HG03571 (cell line): ENCODE results near the gene NDUFB3.
A peak's percentile ranks its signal among the peaks of the same experiment; 100 is the strongest.
"Not testable (repeated sequence)": the region's sequence is repeated elsewhere in the genome, so short reads cannot be mapped to it uniquely, and the experiment has no call there.

Experiments
- ATAC-seq: cut with Tn5 transposase; IDR thresholded peaks from one replicate; pipeline ENCODE4 v1.9.1; 2021; ENCODE audit not compliant: unreplicated experiment

NDUFB3 gene

DNA sequence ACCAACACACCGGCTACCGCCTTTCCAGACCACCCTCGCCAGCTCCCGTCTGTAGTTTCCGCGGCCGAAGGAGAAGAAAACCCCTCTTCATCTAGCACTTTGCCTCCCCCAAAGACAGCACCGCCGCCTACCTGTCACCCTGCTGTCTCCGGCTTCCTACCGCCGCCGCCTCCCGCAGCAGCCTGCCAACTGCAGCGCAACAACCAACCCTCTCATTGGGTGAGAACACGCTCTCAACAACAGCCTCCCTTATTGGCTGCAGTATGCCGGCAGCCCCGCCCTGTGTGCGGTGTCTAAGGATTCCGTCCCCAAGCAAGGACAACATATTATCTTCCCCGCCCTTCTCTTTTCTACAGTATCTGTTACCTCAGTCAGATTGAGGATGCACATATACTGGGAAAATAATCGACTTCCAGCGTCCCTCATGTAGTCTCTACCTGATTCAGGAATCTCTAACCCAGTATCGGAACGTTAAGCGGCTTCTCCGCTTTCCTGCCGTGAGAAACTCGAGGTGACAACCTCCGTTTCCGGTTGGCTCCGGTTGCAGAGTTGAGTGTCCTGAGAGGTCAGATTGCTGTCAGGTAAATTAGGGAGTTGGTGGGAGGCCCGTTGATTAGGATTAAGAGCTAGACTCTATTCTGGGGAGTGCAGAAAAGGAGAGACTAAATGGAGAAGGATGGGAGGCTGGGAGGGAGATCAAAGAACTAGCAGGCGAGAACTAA is at the start of gene NDUFB3, which contains the start of gene HYCC2:
Gene NDUFB3 (plus strand): TSS at position 523 of the 722 bp plus-strand sequence. CDS start 6,882 bp downstream, outside the sequence.
Gene HYCC2 (minus strand): TSS at position 193 of the 722 bp plus-strand sequence. CDS start 47,662 bp downstream, outside the sequence.
- peak; percentile 94 for ATAC-seq

DNA sequence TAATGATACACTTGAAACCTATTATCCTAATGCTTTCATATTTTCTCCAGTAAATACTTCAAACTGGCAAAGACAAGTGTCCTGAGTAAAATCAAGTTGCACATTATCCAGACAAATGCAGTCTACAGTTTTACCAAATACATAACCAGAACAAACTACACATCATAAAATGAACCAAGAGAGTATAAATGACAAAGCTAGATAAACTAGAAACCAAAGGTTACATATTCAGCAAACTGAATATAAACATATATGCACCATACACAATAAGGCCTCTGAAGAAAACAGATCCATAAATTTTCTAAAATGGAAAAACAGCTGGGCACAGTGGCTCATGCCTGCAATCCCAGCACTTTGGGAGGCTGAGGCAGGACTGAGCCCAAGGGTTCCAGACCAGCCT is 47.3 kb upstream of the NDUFB3 start:
- ATAC-seq: no peak

DNA sequence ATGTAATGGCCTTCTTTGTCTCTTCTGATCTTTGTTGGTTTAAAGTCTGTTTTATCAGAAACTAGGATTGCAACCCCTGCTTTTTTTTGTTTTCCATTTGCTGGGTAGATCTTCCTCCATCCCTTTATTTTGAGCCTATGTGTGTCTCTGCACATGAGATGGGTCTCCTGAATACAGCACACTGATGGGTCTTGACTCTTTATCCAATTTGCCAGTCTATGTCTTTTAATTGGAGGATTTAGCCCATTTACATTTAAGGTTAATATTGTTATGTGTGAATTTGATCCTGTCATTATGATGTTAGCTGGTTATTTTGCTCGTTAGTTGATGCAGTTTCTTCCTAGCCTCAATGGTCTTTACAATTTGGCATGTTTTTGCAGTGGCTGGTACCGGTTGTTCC is 37.4 kb upstream of the NDUFB3 start:
- not testable (repeated sequence) for ATAC-seq

DNA sequence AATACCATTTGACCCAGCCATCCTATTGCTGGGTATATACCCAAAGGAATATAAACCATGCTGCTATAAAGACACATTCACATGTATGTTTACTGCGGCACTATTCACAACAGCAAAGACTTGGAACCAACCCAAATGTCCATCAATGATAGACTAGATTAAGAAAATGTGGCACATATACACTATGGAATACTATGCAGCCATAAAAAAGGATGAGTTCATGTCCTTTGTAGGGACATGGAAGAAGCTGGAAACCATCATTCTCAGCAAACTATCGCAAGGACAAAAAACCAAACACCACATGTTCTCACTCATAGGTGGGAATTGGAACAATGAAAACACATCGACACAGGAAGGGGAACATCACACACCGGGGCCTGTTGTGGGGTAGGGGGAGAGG is 33.4 kb upstream of the NDUFB3 start:
- not testable (repeated sequence) for ATAC-seq

DNA sequence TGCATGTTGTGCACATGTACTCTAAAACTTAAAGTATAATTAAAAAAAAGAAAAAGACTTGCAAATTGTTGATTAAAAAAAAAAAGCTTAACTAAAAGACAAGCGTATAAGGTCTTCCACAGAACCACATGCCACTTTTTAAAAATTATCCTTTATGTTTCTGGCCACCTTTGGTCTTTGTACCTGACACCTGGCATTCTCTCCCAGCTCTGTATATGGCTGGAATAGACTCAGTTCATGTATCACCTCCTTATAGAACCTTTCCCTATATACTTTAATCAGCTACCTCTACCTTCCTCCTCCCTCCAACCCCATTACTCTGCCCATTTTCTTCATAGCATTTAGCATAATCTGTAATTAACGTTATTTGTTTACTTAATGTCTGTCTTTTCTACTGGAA is 32.9 kb upstream of the NDUFB3 start:
- no peak for ATAC-seq

DNA sequence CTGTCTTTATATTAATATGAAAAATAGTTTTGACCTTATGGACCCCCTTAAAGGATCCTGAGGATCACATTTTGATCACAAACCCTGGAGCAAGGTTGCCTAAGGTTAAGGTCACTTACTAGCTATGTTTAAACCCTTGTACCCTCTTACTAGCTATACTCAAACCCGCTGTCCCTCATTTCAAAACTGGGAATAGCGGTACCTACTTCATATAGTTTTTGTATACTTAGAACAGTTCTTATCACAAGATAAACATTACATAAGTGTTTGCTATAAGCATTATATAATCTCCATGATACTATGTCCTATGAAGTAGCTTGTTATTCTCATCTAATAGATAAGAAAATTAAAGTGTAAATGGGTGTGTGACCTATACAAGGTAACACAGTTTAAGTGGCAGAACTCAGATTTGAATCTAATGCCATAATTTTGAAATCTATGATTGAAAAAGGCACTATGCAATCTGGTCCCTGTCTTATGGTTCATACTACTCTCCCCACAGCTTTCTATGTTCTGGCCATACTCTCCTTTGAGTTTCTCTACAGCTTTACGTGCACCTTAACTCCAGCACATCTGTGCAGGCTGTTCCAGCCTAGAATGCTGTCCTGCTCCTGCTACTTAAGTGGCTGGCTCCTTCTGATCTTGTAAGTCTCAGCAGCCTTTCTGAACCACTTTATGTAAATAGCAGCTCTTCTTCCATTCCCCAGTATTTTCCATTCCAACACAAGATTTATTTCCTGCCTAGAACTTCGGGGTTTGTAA is 30.8 kb upstream of the NDUFB3 start:
- no peak for ATAC-seq

DNA sequence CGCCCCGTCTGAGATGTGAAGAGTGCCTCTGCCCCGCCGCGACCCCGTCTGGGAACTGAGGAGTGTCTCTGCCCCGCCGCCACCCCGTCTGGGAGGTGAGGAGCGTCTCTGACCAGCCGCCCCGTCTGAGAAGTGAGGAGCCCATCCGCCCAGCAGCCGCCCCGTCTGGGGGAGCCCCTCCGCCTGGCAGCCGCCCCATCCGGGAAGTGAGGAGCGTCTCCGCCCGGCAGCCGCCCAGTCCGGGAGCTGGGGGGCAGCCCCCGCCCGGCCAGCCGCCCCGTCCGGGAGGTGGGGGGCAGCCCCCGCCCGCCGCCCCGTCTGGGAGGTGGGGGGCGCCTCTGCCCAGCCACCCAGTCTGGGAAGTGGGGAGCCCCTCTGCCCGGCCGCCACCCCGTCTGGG is 29.4 kb upstream of the NDUFB3 start:
- not testable (repeated sequence) for ATAC-seq

DNA sequence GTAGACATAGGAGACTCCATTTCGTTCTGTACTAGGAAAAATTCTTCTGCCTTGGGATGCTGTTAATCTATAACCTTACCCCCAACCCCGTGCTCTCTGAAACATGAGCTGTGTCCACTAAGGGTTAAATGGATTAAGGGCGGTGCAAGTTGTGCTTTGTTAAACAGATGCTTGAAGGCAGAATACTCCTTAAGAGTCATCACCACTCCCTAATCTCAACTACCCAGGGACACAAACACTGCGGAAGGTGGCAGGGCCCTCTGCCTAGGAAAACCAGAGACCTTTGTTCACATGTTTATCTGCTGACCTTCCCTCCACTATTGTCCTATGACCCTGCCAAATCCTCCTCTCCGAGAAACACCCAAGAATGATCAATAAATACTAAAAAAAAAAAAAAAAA is 28.8 kb upstream of the NDUFB3 start:
- ATAC-seq: not testable (repeated sequence)

DNA sequence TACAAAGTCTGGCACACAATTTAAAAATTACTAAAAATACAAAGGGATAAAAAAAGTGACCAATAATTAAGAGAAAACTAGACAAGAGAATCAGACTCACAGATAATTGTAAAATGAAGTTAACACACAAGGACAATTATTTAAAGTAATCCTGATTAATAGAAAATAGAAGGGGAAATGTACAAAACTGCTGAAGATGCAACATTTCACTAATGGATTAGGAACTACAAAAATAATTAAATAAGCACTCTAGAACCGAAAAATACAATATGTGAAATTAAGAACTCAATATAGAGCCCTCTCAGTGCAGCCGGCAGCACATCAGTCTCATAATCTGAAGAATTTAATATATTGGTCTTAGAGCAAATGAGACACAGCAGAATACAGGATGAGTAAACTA is 24.9 kb upstream of the NDUFB3 start:
- no peak for ATAC-seq

DNA sequence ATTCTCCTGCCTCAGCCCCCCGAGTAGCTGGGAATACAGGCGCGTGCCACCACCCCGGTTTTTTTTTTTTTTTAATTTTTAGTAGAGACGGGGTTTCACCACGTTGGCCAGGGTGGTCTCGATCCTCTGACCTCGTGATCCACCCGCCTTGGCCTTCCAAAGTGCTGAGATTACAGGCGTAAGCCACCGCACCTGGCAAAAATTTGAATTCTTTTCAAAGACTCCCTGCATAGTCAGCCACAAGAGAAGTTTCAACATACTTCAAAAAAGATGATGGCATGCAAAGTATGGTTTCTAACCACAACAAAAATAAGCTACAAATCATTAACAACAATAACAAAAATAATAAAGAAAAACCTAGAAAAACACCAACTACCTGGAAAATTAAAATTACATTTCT is 22.3 kb upstream of the NDUFB3 start:
- no peak for ATAC-seq

DNA sequence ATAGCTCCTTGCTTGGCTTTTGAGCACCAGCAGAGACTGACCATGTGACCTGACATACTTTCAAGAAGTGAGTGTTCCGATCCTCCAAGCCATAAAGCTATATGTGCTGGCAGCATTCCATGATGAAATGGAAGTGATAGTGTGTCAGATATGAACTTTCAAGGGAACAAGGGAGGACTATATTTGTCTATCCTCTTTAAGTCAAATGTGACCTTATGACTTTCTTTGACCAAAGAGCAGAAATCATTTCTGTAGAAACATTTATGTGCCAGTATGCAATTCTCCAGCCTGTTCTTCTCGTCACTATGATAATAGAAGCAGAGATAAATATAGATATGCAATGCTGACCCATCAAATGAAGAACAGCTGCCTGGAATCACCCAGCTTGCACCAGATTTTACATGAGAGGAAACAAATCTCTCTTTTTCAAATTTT is 14.7 kb upstream of the NDUFB3 start:
- no peak for ATAC-seq

DNA sequence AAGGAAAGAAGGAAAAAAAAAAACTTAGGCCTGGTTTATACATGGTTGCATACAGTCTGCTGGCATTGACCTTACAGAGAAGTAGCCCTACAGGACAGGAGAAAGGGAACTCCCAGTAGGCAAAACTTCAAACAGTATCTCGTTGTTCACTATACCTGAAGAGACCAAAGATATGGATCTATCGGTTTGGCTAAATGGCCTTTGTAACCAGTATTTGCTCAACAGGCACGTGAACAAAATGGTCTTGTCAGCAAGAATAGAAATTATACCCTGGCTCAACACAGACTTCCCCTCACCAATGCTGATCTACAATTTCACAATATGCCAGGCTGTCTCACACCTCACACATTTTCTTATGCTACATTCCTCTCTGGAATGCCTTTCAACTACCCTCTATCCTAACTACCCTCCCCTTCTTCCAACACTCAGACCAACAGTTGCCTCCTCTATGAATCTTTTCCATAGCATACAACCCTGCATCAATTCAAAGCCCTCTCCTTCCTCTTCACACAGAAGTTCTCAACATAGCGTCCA is 14.0 kb upstream of the NDUFB3 start:
- ATAC-seq: no peak

DNA sequence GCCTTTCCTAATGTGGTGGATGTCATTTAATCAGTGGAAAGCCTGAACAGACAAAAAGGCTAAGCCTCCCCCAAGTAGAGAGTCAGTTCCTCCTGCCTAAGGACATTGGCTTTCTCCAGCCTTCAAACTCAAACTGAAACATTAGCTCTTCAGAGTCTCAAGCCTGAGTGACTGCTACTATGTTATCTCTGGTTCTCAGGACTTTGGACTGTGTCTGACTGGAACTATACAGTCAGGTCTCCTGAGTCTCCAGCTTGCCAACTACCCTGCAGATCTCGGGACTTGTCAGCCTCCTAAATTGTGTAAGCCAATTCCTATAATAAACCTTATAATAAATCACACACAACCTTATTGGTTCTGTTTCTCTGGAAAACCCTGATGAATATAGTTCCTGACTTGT is 12.9 kb upstream of the NDUFB3 start:
- no peak for ATAC-seq

DNA sequence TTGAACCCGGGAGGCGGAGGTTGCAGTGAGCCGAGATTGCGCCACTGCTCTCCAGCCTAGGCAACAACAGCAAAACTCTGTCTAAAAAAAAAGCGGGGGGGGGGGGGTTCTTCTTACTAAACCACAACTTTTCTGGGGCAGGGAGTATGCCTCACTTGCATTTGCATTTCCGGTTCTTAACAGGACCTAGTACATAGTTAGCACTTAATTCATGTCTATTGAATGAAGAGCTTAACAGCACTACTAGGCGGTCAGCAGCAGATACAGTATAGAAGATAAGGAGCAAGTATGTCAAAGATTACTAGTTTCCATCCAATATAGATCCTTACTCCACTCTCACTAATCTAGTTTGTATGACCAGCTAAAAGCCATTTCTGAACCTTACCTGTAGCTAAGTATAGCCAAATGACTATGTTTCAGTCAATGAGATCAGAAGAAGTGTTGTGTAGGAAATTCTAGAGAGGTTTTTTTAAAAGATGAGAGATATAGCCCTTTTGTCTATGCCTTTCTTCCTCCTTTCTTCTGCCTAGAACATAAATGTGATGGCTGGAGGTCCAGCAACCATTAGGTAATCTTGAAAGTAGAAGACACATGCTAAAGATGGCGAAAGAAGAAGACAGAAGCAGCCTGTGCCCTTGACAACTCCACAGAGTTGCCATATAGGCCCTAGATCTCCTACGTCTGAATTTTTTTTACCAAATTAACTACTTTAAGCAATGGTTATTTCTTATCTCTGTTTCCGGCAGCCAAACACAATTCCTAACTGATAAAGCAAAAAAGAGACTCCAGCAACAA is 11.6 kb upstream of the NDUFB3 start:
- ATAC-seq: no peak

DNA sequence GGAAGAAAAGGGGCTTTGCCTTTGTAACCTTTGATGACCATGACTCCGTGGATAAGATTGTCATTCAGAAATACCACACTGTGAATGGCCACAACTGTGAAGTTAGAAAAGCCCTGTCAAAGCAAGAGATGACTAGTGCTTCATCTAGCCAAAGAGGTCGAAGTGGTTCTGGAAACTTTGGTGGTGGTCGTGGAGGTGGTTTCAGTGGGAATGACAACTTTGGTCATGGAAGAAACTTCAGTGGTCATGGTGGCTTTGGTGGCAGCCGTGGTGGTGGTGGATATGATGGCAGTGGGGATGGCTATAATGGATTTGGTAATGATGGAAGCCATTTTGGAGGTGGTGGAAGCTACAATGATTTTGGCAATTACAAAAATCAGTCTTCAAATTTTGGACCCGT is 8.3 kb upstream of the NDUFB3 start:
- ATAC-seq: not testable (repeated sequence)

DNA sequence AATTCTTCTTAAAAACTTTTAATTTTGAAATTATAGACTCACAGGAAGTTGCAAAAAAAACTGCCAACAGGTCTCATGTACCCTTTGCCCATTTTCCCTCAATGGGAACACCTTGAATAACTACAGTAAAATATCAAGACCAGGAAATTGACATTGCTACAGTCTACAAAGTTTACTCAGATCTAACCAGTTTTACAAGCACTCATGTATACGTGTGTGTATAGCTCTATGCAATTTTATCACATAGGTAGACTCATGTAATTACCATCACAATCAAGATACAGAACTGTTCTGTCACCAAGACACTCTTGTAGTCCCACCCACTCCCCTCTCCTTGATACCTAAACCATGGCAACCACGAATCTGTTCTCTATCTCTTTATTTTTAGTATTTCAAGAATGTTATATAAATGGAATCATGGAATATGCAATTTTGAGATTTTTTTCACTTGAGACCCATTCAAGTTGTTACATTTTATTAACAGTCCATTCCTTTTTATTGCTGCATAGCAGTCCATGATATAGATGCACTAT is 6.9 kb upstream of the NDUFB3 start:
- no peak for ATAC-seq

DNA sequence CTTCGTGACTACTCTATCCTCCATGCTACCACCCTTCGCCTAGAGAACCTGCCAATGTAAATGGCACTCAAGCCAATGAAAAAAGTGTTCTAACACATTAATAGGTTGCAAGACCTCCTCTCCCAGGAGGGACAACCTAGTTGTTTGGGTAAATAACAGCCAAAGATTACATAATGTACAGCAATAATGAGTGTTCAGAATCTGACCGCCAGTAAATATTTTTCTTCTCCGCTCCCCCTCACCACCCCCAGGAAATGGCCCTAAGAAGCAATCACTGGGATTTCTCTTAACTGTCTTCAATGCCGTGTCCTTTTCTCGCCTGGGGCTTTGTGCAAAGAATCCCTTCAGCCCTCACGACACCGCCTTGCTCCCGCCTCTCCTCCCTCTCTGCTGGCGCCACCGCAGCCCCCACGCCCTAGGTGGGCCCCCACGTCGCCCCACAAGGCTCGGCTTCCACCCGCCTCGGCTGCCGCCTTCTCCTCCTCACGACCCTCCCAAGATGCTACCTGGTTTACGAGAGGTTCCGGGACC is 788 bp upstream of the NDUFB3 start:
- ATAC-seq: peak; percentile 26

DNA sequence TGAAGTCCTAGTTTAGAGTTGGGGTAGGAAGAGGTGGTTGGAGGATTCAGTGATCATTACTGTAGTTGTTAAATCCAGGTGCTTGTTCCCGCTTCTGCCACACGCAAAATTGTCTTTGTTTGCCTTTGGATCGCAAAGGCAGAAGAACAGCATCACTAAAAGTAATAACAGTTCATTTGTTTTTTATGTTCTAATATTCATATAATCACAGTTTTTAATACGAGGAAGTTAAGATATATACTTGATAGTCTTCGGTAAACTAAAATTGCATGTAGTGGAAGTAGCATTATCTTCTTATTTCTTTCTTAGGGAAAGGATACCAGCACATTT is 365 bp downstream of the NDUFB3 start:
- ATAC-seq: peak; percentile 1

DNA sequence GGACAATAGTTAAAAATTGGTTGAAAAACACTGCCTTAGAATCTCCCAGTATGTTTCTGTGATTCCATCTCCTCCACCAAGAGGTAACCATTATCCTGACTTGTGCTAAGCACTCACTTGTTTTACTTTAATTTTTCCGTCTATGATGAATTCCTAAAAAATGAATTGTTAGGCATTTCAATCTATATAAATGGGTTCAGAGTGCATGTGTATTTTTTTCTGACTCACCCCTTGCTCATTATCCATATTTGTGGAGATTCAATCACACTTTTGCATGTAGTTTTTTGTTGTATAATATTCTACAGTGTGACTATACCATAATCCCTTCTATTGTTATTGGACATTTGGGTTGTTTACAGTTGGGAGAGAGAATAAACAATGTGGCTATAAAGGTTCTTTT is 1.3 kb downstream of the NDUFB3 start:
- ATAC-seq: no peak

DNA sequence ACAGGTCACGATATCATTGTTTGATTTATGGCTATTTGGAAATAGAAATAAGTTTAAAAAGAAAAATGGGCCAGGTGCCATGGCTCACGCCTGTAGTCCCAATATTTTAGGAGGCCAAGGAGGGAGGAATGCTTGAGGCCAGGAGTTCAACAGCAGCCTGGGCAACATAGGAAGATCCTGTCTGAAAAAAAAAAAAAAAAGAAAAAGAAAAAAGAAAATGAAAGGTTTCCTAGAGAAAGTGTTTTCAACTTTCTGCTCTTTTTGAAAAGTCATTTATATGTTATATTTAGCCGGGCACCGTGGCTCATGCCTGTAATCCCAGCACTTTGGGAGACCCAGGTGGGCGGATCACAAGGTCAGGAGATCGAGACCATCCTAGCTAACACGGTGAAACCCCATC is 3.2 kb downstream of the NDUFB3 start:
- no peak for ATAC-seq

DNA sequence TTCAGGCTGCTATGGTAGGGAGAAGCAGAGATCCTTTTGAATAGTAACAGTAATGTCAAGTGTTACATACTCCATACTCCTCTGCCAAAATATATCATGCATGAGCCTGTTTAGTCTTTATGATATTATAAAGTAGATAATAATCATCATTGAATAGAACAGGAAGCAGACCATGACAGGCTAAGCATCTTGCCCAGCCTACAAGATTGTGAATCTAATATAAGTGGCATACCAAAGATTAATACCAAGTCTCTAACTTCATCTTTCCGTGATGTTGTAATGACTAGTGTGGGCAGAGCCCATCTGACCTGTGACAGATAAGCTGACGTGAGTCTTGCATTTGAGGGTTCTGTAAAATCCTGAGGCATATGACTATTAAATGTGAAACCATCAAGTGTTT is 13.1 kb downstream of the NDUFB3 start:
- ATAC-seq: no peak
